Psoas muscle (tissue), 8 donors: ENCODE measurements around the gene PROK1. TPM values are rescaled to one million over a fixed set of nuclear protein-coding genes. Genes with fewer than 3 reads are reported as not detected.

ENCODE experiments used
- ATAC-seq, 4 donors: fragments of 200-7000 bp; cut with Tn5 transposase; one replicate each; pipeline ENCODE4 v1.9.1; 2020; ENCODE audit warnings: moderate library complexity in 3 of 4, mild to moderate bottlenecking in 2 of 4
- DNase-seq, 2 donors: peaks; one replicate each; pipeline ENCODE4 v3.0.0-alpha.2; 2020
- H3K27ac ChIP-seq: fragments of 200-600 bp; one replicate; pipeline ENCODE4 v1.8.0; 2022
- H3K27me3 ChIP-seq, 3 donors: fragments of 200-600 bp in 1 of 3; one replicate each; pipeline versions ENCODE4 v1.6.1 to v1.8.0; 2013 to 2022; ENCODE audit warnings: low read length in 2 of 3, mild to moderate bottlenecking in 2 of 3, moderate library complexity in 1 of 3; ENCODE audit not compliant: insufficient read depth in 3 of 3
- H3K36me3 ChIP-seq, 2 donors: fragments of 200-600 bp in 1 of 2; one replicate each; pipeline versions ENCODE4 v1.6.1 to v1.8.0; 2013 to 2022; ENCODE audit warnings: low read depth in 1 of 2, mild to moderate bottlenecking in 1 of 2, moderate library complexity in 1 of 2; ENCODE audit not compliant: insufficient read depth in 1 of 2
- H3K4me1 ChIP-seq: fragments of 200-600 bp; one replicate; pipeline ENCODE4 v1.8.0; 2022
- H3K4me3 ChIP-seq: fragments of 200-600 bp; one replicate; pipeline ENCODE4 v1.8.0; 2022; ENCODE audit warnings: mild to moderate bottlenecking
- H3K9me3 ChIP-seq: fragments of 200-600 bp; one replicate; pipeline ENCODE4 v1.8.0; 2022
- WGBS, 3 donors: extraction: QIAGEN DNeasy Blood & Tissue Kit; methylation state at CpG; one replicate each; pipeline versions ENCODE4 v1.1.6 to v1.1.7; 2013; 5-methylcytosine and 5-hydroxymethylcytosine counted together
- intact Hi-C, 2 donors: fragments of 100-400 bp; cut with DNase I; formaldehyde crosslinking; loops; one replicate each; pipeline versions ENCODE4 v1.11.0 to v1.14.2; 2022
- polyA plus RNA-seq, 3 donors: library from polyadenylated mRNA; stranded (reverse); fragments of 200-250 nt; gene quantifications; one replicate each; pipeline ENCODE4 v1.2.3, GENCODE V29; 2013
- total RNA-seq, 4 donors: library from RNA; stranded (reverse); fragmentation: NEBNext Ultra II Directional in 2 of 4; extraction: Animal tissue kit (Norgen Biotek cat#: 25700) in 2 of 4; gene quantifications; one replicate each; pipeline versions ENCODE4 v1.2.1 to v1.2.4, GENCODE V29; 2021 to 2023
- TF ChIP-seq, protein P1 (sequence below): fragments of 200-600 bp; IDR thresholded peaks from one replicate; pipeline ENCODE4 v1.8.0; 2022; ENCODE audit warnings: antibody characterized with exemption
- donor health status: healthy with polysubstance abuse.
- donor health status: DM: no; HTN: no; CAD: no; lungs with moderate emphysema.
- donor health status: Bipolar disorder and iron deficiency.
- donor health status: healthy.
- donor health status: DM: yes; HTN: yes; CAD: no.
- donor health status: DM: no; HTN: no; CAD: no.
- donor health status: DM: no; HTN: no; CAD: no.
- donor health status: DM: yes; HTN: yes; CAD: no.

The PROK1 gene
- total and polyA plus RNA-seq, 7 donors = 0.15 to 15.0 (median 0.22) TPM; not detected in 1

DNA sequence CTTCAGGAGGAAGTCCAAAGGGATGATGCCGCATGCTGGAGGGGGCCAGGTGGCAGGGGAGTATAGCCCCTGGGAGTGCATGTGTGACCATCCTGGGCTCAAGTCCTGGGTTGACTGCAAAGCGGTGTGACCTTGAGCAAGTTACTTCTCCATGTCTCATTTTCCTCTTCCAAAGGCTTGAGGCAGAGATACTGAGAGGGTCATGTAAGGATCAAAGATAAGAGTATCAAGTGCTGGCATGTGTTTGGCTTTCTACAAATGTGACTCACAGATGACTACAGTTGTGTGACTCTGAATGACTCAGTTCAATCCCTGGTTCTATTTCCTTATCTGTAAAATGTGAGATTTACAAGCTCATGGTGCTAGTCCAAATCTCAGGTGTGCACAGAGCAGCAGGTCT is 26.1 kb downstream of the PROK1 start:
- Histone ChIP-seq H3K9me3 (no peaks in the 10 kb centered on the region), H3K36me3 (no peaks in the 10 kb centered on the region), H3K4me1 (no peaks in the 10 kb centered on the region), H3K4me3 (no peak overlapping the region), H3K27me3 (no peaks in the 10 kb centered on the region), H3K27ac (no peak overlapping the region)
- ATAC-seq (peak in 2 of 4 donors; percentile 28 to 39), DNase-seq (no peak)
- intact Hi-C loops = no loop called here
- WGBS, 3 donors = 92 to 97% (median 93%) methylated on average over 2 of the region's 2 CpGs
- TF ChIP-seq, protein P1, sequence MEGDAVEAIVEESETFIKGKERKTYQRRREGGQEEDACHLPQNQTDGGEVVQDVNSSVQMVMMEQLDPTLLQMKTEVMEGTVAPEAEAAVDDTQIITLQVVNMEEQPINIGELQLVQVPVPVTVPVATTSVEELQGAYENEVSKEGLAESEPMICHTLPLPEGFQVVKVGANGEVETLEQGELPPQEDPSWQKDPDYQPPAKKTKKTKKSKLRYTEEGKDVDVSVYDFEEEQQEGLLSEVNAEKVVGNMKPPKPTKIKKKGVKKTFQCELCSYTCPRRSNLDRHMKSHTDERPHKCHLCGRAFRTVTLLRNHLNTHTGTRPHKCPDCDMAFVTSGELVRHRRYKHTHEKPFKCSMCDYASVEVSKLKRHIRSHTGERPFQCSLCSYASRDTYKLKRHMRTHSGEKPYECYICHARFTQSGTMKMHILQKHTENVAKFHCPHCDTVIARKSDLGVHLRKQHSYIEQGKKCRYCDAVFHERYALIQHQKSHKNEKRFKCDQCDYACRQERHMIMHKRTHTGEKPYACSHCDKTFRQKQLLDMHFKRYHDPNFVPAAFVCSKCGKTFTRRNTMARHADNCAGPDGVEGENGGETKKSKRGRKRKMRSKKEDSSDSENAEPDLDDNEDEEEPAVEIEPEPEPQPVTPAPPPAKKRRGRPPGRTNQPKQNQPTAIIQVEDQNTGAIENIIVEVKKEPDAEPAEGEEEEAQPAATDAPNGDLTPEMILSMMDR = no peak

DNA sequence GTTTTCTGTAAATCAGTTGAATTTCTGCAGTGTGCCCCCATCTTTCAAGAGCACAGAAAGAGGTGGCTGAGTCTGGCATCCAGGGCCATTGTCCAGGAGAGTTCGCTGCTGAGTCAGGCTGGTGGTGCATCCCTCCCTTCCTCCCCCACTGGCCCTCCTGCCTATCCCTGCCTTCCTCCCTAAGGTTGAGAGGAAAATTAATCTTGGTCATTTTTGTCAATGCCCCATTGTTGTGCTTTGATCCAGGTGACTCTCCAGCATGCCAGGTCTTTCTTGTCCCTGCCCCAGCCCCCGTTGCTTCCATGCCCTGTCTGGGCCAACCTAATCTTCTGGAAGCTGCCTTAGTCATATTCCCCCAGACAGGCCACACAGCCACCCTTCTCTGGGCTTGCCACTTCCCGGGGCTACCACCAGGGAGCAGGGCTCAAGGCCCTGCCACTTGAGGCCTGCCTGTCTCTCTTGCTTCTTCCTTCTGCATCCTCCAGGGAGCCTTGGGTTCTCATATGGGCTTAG is 26.6 kb downstream of the PROK1 start:
- no peaks in the 10 kb centered on the region for H3K9me3 ChIP-seq
- 61 to 69% (median 65%) methylated on average over 3 of the region's 3 CpGs for WGBS, 3 donors
- intact Hi-C loops = no loop called here

DNA sequence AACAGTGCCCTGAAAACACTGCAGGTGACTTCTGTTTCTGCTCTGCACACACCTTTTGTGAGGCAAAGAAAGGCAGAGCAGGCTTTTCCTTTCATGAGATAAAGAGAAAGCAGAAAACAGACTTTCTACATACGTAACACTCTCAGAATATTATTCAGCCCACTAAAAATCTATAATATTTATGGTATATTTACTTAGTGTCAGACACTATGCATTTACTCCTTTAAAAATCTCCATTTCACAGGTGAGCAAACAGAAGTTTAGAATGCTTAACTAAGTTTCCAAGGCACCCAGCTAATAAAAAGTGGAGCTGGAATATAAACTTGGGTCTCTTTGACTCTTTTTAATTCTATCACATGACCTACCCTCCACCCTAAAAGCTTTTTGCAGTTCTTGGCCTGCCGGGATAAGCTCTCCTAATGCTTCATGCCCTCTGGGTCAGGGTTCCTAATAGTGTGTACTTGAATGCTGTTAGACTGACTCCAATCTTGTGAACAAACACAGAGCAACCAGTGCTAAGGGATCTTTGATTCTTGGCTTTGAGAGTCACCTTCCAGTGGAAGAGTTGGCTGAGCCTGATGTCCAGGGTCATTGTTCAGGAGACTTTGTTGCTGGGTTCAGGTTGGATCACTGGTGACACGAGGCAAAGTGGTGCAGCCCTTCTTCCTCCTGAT is 27.2 kb downstream of the PROK1 start:
- Histone ChIP-seq H3K4me3 (no peak overlapping the region), H3K27me3 (no peaks in the 10 kb centered on the region), H3K27ac (no peak overlapping the region), H3K36me3 (no peaks in the 10 kb centered on the region), H3K4me1 (no peaks in the 10 kb centered on the region), H3K9me3 (no peaks in the 10 kb centered on the region)
- DNase-seq (no peak), ATAC-seq (no peak)
- TF ChIP-seq, protein P1 = no peak
- WGBS, 3 donors = 70 to 77% (median 74%) methylated on average over 3 of the region's 3 CpGs
- intact Hi-C loops = no loop called here

More for the DNA sequence above, 26.6 kb downstream of the PROK1 start:
- Histone ChIP-seq H3K4me1 (no peaks in the 10 kb centered on the region), H3K4me3 (no peak overlapping the region), H3K27me3 (no peaks in the 10 kb centered on the region), H3K27ac (no peak overlapping the region), H3K36me3 (no peaks in the 10 kb centered on the region)
- TF ChIP-seq, protein P1 = no peak
- ATAC-seq (no peak), DNase-seq (no peak)

DNA sequence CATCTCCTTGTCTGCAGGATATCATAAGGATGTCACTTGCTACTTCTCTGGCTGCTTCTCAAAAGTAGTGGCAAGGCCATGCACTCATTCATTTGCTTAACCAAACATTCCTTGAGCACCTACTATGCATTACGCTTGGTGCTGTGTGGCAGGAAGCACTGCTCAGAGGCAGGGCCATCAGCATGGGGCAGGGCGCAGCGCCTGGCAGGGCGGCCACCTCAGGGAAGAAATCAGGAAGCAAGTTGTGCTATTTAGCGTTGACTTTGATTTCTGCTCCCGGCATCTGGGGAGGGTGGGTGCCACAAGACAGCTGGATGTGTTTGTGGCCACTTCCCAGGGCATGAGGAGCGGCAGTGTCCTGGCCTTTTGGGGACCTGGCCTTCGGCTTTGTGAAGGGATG is 27.9 kb downstream of the PROK1 start:
- no peaks in the 10 kb centered on the region for H3K4me1 ChIP-seq
- no peaks in the 10 kb centered on the region for H3K27me3 ChIP-seq
- TF ChIP-seq, protein P1 = no peak
- ATAC-seq = no peak
- no peak overlapping the region for H3K4me3 ChIP-seq
- H3K36me3 ChIP-seq = no peaks in the 10 kb centered on the region
- DNase-seq = no peak
- no peak overlapping the region for H3K27ac ChIP-seq
- intact Hi-C loops = no loop called here
- no peaks in the 10 kb centered on the region for H3K9me3 ChIP-seq
- WGBS, 3 donors = 89 to 94% (median 91%) methylated on average over 8 of the region's 8 CpGs
